GM10248 (cell line): Measurements from ENCODE around the gene CCK.

ENCODE experiments used
- CTCF ChIA-PET: fragments of 300-600 bp; sonication (Branson Sonifier 250); formaldehyde crosslinking; extraction: SDS; loops from one replicate; lab custom pipeline; 2021; ENCODE audit warnings: antibody characterized with exemption; lab: Yijun Ruan, JAX
- POLR2A ChIA-PET: fragments of 350-650 bp; sonication (Branson Sonifier 250); formaldehyde crosslinking; extraction: SDS; loops from one replicate; lab custom pipeline; 2020; ENCODE audit warnings: antibody characterized with exemption; lab: Yijun Ruan, JAX
- DNase-seq: peaks from one replicate; pipeline ENCODE4 v3.0.0; 2012; ENCODE audit errors: extremely low spot score
- TF ChIP-seq, protein P1 (sequence below): IDR thresholded peaks from 2 replicates; pipeline ENCODE4 v1.5.1; 2012; ENCODE audit warnings: mild to moderate bottlenecking, low read depth; ENCODE audit errors: extremely low read depth, missing control alignments, control extremely low read depth

CCK gene

DNA sequence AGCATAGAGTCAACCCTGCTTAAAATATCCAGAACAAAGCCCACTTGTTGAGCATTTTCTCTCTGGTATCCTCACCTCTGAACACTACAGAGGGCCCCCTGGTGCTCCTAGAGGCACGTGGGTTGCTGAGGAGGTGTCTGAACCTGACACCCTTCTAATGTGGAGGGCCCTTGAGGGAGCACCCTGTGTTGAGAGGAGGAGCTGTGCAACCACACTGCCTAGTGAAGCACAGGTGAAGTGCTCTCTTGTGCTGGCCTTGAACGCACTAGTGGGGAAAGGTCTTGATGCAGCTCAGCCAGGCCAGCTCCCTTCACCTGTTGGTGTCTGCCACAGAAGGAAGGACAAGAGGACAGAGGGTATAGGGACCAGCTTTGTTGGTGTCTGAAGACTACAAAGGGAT, 51.9 kb downstream of the CCK start:
- ChIA-PET CTCF (interaction anchor here (1.0 to 4.7 kb wide), 4 partner anchors 9 to 23 kb away, joined by 4 to 30 read pairs (median 8); no protein-coding TSS in a partner anchor), POLR2A (no interaction called here)
- TF ChIP-seq, protein P1, sequence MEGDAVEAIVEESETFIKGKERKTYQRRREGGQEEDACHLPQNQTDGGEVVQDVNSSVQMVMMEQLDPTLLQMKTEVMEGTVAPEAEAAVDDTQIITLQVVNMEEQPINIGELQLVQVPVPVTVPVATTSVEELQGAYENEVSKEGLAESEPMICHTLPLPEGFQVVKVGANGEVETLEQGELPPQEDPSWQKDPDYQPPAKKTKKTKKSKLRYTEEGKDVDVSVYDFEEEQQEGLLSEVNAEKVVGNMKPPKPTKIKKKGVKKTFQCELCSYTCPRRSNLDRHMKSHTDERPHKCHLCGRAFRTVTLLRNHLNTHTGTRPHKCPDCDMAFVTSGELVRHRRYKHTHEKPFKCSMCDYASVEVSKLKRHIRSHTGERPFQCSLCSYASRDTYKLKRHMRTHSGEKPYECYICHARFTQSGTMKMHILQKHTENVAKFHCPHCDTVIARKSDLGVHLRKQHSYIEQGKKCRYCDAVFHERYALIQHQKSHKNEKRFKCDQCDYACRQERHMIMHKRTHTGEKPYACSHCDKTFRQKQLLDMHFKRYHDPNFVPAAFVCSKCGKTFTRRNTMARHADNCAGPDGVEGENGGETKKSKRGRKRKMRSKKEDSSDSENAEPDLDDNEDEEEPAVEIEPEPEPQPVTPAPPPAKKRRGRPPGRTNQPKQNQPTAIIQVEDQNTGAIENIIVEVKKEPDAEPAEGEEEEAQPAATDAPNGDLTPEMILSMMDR, result no peak
- DNase-seq, result no peak

DNA sequence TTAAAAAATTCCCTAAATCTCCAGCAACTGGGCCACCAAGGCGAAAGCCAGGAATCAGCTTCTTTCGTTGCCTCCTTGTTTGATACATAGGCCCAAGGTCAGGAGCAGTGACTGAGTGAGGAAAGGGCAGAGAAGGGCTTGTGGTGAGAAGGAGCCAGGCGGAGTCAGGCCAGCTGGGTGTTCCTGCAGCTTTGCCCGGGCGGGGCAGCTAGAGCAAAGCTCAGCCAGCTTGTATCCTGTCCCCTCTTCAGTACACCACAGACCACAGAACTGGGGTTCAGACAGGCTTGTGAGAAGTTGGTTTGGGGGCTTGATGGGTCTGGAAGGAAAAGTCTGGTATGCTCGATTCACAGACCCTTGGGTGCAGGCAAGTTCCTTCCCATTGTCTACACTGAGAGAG, 52.6 kb downstream of the CCK start:
- TF ChIP-seq, protein P1, result no peak
- ChIA-PET POLR2A (no interaction called here), CTCF (interaction anchor here (0.8 to 4.7 kb wide), 4 partner anchors 8 to 23 kb away, joined by 4 to 30 read pairs (median 8); no protein-coding TSS in a partner anchor)
- DNase-seq, result no peak

DNA sequence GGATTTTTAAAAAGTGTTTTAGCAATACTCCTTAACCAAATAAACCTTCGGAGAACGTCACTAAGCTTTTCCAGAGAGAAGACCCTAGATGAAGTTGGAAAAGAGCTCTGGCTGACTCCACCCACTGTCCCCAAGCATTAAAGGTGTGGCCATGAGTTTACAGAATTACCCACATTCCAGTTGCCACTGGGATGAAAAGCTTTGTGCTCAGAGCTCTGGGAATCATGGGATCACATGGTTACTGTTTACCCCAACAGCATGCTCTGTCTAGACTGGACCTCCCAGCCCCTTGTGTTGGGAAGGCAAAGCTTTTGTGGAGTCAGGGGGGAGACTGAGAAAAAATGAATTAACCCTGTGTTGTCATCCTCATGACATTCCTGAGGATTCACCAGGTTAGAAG, 55.3 kb downstream of the CCK start:
- POLR2A ChIA-PET, result no interaction called here
- TF ChIP-seq, protein P1, result no peak
- CTCF ChIA-PET, result interaction anchor here (0.7 to 2.9 kb wide), 6 partner anchors 9 to 338 kb away, joined by 3 to 29 read pairs (median 3); no protein-coding TSS in a partner anchor
- no peak for DNase-seq

DNA sequence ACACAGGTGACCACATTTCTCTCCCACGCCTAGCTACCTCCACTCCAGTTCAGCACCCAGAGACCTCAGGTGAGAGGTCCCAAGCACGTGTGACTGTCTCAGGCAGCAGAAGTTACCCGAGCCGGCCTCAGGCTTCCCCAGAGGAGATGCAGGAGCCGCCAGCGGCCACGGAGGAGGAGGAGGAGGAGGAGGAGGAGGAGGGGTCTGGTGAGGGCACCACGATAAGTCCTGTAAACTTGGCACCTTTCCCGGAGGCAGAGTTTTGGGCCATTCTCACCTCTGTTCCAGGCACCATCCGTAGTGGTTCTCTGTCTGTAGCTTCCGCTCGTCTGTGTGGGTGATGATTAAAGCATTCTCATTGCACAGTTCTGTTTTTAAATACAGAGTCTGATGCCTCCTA, 56.1 kb downstream of the CCK start:
- no peak for DNase-seq
- ChIA-PET POLR2A (interaction anchor here (0.6 kb wide), 1 partner anchor 451 kb away, joined by 5 read pairs; no protein-coding TSS in a partner anchor), CTCF (interaction anchor here (0.7 to 2.9 kb wide), 4 partner anchors 11 to 195 kb away, joined by 3 to 29 read pairs (median 4); no protein-coding TSS in a partner anchor)
- TF ChIP-seq, protein P1, result no peak
